ENCODE data around the gene VOPP1.

VOPP1 gene

DNA sequence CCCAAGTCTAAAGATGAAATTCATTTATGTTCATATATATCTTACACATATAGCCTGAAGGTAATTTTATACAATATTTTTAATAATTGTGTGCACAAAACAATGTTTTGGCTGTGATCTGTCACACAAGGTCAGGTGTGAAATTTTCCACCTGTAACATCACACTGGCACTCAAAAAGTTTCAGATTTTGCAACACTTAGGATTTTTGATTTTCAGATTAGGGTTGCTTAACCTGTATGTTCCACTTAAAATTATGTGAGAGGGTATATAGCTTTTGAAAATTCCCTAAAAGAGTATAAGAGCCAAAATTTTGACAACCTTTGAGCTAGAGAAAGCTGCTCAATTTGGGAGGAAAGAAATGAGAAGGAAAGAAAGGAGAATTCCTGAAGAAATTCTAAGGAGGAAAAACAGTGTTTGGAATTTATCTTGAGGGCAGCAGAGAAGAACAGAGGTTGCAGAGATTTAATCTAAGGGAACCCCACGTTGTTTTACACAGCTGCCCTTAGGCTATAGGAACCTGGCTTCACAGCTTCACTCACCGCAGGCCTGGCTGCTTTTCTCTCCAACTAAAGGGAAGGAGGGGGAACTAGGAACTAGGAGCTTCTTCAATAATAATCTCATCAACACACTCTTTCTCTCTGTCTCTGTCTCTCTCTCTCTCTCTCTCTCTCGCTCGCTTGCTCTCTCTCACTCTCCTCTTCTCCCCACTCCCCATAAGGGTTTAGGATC, 8.5 kb downstream of the VOPP1 start:
- H3K4me3 ChIP-seq (ENCODE audit: low read depth, low read length) = no peak overlapping the region
- TF ChIP-seq, protein P1, sequence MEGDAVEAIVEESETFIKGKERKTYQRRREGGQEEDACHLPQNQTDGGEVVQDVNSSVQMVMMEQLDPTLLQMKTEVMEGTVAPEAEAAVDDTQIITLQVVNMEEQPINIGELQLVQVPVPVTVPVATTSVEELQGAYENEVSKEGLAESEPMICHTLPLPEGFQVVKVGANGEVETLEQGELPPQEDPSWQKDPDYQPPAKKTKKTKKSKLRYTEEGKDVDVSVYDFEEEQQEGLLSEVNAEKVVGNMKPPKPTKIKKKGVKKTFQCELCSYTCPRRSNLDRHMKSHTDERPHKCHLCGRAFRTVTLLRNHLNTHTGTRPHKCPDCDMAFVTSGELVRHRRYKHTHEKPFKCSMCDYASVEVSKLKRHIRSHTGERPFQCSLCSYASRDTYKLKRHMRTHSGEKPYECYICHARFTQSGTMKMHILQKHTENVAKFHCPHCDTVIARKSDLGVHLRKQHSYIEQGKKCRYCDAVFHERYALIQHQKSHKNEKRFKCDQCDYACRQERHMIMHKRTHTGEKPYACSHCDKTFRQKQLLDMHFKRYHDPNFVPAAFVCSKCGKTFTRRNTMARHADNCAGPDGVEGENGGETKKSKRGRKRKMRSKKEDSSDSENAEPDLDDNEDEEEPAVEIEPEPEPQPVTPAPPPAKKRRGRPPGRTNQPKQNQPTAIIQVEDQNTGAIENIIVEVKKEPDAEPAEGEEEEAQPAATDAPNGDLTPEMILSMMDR (IDR thresholded peaks at IDR 0.05; ENCODE audit: control insufficient read depth, extremely low read depth, insufficient read depth) = no peak
- DNase-seq (ENCODE audit: low read depth) = no peak

DNA sequence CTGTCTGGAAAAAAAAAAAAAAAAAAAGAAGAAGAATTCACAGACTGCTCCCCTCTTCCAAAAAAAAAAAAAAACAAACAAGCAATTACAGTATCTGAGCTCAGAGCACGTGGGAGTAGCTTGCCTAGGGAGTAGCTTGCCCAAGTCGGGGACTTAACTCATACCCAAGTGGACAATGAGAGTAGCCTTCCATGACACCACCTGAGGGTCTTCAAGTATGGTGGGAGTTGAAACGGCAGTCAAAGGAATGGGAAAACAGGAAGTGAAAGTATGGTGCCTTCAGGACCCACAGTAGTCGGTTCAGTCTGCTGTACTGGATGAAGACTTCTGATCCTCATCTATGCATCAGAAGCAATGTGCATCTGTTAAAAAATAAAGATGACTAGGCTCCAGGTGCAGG, 10.6 kb downstream of the VOPP1 start:
- DNase-seq (ENCODE audit: low read depth) = no peak
- TF ChIP-seq, protein P1 (IDR thresholded peaks at IDR 0.05; ENCODE audit: control insufficient read depth, extremely low read depth, insufficient read depth) = no peak
- no peak overlapping the region for H3K4me3 ChIP-seq (ENCODE audit: low read depth, low read length)

DNA sequence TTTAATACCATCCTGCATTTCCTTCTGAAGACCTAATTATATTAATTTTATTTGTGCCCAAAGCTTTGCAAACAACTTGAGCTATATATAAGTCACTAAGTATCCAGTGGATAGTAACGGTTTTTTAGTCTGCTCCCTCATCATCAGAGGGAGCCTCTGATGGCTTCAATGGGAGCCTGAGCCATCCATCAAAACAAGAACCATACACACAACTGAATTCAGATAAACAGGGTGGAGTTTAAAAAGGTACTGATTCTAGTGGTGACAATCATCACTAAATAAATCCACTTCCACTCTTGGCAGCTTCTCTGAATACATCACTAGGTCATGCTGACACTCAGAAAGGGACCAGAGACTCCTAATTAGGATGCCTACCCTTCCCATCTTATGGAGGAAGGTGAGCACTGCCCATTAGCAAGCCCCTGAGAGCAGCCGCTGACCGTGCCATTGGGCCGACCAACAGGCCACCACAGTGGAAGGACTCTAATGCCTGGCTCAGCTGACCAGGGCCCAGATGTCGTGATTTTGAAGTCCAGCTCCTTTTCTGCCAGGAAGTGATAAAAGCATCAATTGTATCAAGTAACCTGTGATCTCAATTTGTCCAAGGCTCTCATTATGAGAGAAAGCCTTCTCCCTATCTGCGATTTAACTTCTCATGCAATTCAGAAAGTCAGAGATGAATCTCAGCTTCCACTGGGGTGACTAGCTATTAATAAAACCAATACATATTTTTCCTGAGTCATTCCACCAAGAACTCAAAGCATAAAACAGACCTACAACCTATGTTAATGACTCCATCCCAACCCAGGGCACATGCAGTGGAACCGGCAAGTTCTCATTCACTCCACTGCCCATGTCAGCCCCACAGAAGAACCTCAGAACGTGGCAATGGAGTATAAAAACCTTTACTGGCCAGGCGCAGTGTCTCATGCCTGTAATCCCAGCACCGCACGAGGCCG, 13.1 kb downstream of the VOPP1 start:
- no peak overlapping the region for H3K4me3 ChIP-seq (ENCODE audit: low read depth, low read length)
- no peak for DNase-seq (ENCODE audit: low read depth)
- TF ChIP-seq, protein P1 (IDR thresholded peaks at IDR 0.05; ENCODE audit: control insufficient read depth, extremely low read depth, insufficient read depth) = no peak

GRCh38 chr7:55557666-55558188, 14.6 kb downstream of the VOPP1 start:
- DNase-seq (ENCODE audit: low read depth) = no peak
- H3K4me3 ChIP-seq (ENCODE audit: low read depth, low read length) = no peak overlapping the region
- TF ChIP-seq, protein P1 (IDR thresholded peaks at IDR 0.05; ENCODE audit: control insufficient read depth, extremely low read depth, insufficient read depth) = no peak

DNA sequence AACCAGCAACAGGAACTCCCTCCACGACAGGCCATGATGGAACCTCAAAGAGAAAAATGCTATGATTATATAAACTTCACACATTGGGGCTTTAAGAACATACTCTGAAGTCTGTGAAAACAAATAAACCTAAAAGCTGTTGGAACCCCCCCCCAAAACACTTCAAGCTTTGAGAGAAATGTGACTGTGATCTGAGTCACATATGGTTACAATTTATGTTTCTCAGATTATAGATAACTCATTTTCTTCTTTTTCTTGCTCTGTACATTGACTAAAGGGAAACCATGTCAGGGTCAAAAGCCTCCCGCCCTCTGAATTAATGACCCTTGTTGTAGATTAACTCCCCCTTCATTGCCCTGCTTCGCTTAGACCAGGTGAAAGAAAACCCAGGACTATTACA, 15.8 kb downstream of the VOPP1 start:
- no peak for DNase-seq (ENCODE audit: low read depth)
- TF ChIP-seq, protein P1 (IDR thresholded peaks at IDR 0.05; ENCODE audit: control insufficient read depth, extremely low read depth, insufficient read depth) = no peak
- no peak overlapping the region for H3K4me3 ChIP-seq (ENCODE audit: low read depth, low read length)

- no peak overlapping the region for H3K4me3 ChIP-seq (ENCODE audit: low read depth, low read length)
- no peak for DNase-seq (ENCODE audit: low read depth)
These were observed 16.3 kb downstream of the VOPP1 start for GRCh38 chr7:55556031-55556430.

More at GRCh38 chr7:55556031-55556430, 16.3 kb downstream of the VOPP1 start:
- TF ChIP-seq, protein P1 (IDR thresholded peaks at IDR 0.05; ENCODE audit: control insufficient read depth, extremely low read depth, insufficient read depth) = no peak
